GM10266 (cell line): ENCODE results near the gene ADPRS.

Source experiments
- DNase-seq: peaks from one replicate; pipeline ENCODE4 v3.0.0; 2012; ENCODE audit errors: extremely low spot score
- CTCF ChIP-seq: IDR thresholded peaks from 2 replicates; pipeline ENCODE4 v1.5.1; 2012; ENCODE audit warnings: mild to moderate bottlenecking, low read depth; ENCODE audit not compliant: control insufficient read depth, insufficient read depth; ENCODE audit errors: missing control alignments

The ADPRS gene

GRCh38 chr1:36115931-36116330, 27.2 kb downstream of the ADPRS start:
- DNase-seq: no peak
- no peak for TF ChIP-seq CTCF

- no peak for TF ChIP-seq CTCF
Measured at GRCh38 chr1:36116901-36117300, 28.2 kb downstream of the ADPRS start.

GRCh38 chr1:36118447-36119204, 29.9 kb downstream of the ADPRS start:
- no peak for DNase-seq

More at GRCh38 chr1:36116901-36117300, 28.2 kb downstream of the ADPRS start:
- DNase-seq: no peak

GRCh38 chr1:36119456-36119855, 30.8 kb downstream of the ADPRS start:
- no peak for DNase-seq
- no peak for TF ChIP-seq CTCF

More at GRCh38 chr1:36118447-36119204, 29.9 kb downstream of the ADPRS start:
- no peak for TF ChIP-seq CTCF

GRCh38 chr1:36122062-36123030, 33.7 kb downstream of the ADPRS start:
- no peak for TF ChIP-seq CTCF
- DNase-seq: no peak

- peak; percentile 69 for DNase-seq
- TF ChIP-seq CTCF: no peak
Measured at GRCh38 chr1:36123356-36123755, 34.7 kb downstream of the ADPRS start.
